H1 (cell line): ENCODE measurements around the gene XK. TPM values are rescaled to one million over a fixed set of nuclear protein-coding genes. Genes with fewer than 3 reads are reported as not detected.

Experiments
- CREB1 ChIP-seq: IDR thresholded peaks from 2 replicates; pipeline ENCODE4 v1.6.1; 2012; ENCODE audit warnings: inconsistent platforms
- HDAC6 ChIP-seq: IDR thresholded peaks from one replicate; pipeline ENCODE4 v1.7.1; 2012; ENCODE audit warnings: low read depth, mild to moderate bottlenecking, inconsistent platforms, low read length, moderate library complexity
- polyA plus RNA-seq, 7 experiments: library from polyadenylated mRNA; depleted of rRNA in 3 of 7; stranded (reverse) in 5 of 7; unstranded in 2 of 7; fragments of >200 nt in 5 of 7; fragments of 200-250 nt in 2 of 7; gene quantifications; 1 replicate in 5 of 7; 2 replicates in 1 of 7; 4 replicates in 1 of 7; pipeline versions ENCODE4 v1.2.1 to v1.2.3, GENCODE V29; 2011 to 2013; ENCODE audit warnings: missing spikeins in 2 of 7, mixed read lengths in 2 of 7
- total RNA-seq: library from RNA; stranded (reverse); fragmentation: NEBNext Ultra II Directional; extraction: Animal tissue kit (Norgen Biotek cat#: 25700); gene quantifications from 2 replicates; pipeline ENCODE4 v1.2.1, GENCODE V29; 2021
- TF ChIP-seq, protein P1 (sequence below): fragments of 300-600 bp; sonication (generic); IDR thresholded peaks from 2 replicates; pipeline ENCODE4 v1.7.1; 2012; ENCODE audit warnings: low read length, moderate library complexity, mild to moderate bottlenecking, inconsistent platforms; ENCODE audit not compliant: insufficient replicate concordance

Gene XK
- total and polyA plus RNA-seq, 2 of the 8 experiments (the other 6 are each of a cell fraction or from before 2014, with no cell fraction given) = 0.76 to 0.84 TPM

DNA sequence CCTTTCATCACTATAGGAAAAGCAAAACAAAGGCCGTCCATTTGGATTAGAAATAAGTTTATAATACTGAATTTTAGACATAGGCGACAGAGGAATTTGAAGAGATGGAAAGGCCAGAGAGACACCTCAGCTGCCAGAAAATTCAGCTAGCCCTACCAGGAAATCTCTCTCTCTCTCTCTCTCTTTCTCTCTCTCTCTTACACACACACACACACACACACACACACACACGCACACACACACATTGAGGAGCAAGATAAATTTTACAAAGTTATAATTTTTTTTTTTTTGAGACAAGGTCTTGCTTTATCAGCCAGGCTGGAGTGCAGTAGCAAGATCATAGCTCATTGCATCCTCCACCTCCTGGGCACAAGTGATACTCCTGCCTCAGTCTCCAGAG is 1.4 kb downstream of the XK start (continued):
- TF ChIP-seq, protein P1, sequence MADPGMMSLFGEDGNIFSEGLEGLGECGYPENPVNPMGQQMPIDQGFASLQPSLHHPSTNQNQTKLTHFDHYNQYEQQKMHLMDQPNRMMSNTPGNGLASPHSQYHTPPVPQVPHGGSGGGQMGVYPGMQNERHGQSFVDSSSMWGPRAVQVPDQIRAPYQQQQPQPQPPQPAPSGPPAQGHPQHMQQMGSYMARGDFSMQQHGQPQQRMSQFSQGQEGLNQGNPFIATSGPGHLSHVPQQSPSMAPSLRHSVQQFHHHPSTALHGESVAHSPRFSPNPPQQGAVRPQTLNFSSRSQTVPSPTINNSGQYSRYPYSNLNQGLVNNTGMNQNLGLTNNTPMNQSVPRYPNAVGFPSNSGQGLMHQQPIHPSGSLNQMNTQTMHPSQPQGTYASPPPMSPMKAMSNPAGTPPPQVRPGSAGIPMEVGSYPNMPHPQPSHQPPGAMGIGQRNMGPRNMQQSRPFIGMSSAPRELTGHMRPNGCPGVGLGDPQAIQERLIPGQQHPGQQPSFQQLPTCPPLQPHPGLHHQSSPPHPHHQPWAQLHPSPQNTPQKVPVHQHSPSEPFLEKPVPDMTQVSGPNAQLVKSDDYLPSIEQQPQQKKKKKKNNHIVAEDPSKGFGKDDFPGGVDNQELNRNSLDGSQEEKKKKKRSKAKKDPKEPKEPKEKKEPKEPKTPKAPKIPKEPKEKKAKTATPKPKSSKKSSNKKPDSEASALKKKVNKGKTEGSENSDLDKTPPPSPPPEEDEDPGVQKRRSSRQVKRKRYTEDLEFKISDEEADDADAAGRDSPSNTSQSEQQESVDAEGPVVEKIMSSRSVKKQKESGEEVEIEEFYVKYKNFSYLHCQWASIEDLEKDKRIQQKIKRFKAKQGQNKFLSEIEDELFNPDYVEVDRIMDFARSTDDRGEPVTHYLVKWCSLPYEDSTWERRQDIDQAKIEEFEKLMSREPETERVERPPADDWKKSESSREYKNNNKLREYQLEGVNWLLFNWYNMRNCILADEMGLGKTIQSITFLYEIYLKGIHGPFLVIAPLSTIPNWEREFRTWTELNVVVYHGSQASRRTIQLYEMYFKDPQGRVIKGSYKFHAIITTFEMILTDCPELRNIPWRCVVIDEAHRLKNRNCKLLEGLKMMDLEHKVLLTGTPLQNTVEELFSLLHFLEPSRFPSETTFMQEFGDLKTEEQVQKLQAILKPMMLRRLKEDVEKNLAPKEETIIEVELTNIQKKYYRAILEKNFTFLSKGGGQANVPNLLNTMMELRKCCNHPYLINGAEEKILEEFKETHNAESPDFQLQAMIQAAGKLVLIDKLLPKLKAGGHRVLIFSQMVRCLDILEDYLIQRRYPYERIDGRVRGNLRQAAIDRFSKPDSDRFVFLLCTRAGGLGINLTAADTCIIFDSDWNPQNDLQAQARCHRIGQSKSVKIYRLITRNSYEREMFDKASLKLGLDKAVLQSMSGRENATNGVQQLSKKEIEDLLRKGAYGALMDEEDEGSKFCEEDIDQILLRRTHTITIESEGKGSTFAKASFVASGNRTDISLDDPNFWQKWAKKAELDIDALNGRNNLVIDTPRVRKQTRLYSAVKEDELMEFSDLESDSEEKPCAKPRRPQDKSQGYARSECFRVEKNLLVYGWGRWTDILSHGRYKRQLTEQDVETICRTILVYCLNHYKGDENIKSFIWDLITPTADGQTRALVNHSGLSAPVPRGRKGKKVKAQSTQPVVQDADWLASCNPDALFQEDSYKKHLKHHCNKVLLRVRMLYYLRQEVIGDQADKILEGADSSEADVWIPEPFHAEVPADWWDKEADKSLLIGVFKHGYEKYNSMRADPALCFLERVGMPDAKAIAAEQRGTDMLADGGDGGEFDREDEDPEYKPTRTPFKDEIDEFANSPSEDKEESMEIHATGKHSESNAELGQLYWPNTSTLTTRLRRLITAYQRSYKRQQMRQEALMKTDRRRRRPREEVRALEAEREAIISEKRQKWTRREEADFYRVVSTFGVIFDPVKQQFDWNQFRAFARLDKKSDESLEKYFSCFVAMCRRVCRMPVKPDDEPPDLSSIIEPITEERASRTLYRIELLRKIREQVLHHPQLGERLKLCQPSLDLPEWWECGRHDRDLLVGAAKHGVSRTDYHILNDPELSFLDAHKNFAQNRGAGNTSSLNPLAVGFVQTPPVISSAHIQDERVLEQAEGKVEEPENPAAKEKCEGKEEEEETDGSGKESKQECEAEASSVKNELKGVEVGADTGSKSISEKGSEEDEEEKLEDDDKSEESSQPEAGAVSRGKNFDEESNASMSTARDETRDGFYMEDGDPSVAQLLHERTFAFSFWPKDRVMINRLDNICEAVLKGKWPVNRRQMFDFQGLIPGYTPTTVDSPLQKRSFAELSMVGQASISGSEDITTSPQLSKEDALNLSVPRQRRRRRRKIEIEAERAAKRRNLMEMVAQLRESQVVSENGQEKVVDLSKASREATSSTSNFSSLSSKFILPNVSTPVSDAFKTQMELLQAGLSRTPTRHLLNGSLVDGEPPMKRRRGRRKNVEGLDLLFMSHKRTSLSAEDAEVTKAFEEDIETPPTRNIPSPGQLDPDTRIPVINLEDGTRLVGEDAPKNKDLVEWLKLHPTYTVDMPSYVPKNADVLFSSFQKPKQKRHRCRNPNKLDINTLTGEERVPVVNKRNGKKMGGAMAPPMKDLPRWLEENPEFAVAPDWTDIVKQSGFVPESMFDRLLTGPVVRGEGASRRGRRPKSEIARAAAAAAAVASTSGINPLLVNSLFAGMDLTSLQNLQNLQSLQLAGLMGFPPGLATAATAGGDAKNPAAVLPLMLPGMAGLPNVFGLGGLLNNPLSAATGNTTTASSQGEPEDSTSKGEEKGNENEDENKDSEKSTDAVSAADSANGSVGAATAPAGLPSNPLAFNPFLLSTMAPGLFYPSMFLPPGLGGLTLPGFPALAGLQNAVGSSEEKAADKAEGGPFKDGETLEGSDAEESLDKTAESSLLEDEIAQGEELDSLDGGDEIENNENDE = no peak
- TF ChIP-seq CREB1 = no peak
- TF ChIP-seq HDAC6 = no peak
